GM12874 (cell line): ENCODE data around the gene ZCCHC24.
A peak's percentile ranks its signal among the peaks of the same experiment; 100 is the strongest.

Source experiments
- CTCF ChIP-seq: IDR thresholded peaks from 2 replicates; pipeline ENCODE4 v1.5.1; 2011; ENCODE audit warnings: low read depth, mild to moderate bottlenecking, control low read depth, low read length, moderate library complexity; ENCODE audit not compliant: insufficient read depth

Gene ZCCHC24

GRCh38 chr10:79392020-79392398, 53.4 kb downstream of the ZCCHC24 start:
- no peak for TF ChIP-seq CTCF

DNA sequence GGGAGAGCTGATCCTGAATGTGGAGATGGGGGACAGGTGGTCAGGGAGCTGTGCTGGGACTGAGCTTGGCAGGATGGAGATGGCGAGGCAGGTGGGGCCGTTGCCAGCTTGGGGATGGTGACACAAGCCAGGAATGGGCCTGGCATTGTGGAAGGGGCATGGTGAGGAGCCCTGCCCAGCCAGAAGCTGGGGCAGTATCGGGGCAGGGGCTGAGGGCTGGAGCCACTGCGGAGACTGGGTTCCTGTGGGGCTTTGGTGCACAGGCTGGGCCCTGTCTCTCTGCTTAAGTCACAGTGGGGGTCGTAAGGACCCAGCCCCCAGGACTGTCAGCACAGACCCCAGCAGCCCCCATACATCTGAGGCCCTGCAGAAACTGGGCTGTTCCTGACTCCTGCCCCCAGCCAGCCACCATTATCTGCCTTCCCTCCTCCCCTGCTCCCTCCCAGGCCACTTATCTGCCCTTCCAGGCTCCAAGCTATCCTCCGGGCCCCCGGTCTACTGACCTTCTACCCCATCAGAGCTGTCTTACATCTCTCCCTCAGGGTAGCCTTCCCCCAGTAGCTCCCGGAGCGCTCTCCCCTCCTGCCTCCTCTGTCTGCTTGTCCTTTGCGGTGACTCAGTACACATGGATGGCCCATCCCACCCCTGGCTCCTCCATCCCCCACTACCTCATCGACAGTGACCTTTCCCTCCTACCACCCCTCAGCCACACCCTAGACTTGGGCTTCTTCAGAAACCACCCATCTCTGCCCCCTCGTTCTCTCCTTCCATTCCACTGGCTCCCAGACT, 54.0 kb downstream of the ZCCHC24 start:
- TF ChIP-seq CTCF: no peak

DNA sequence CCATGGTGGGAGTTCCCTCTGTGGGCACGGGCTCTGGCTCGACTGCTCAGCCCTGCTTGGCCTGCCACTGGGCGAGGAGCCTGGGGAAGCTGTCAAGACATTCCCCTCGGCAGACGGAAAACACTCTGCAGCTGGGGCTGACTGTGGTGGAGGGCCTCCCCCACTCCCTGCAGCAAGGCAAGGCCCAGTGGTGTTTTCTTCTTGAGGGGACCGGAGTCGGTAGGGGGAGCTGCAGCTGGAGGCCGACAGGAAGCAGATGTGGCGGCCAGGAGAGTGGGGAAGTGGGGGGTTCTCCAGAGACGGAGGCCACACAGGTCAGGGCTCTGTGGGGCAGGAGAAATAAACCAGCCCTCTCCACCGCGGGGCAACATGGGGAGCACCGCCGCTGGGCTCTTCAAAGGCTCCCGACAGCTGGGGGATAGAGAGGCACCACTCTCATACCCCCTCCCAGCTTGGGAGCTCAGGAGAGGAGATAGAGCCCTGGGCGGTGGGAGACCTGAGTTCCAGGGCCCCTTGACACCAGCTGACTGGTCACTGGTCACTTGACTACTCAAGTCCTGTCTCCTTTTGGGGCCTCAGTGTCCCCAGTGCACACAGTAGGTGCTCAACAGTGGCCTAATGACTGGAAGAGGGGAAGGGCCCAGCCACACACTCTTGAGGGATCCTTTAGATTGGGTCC, 54.7 kb downstream of the ZCCHC24 start:
- peak; percentile 32 for TF ChIP-seq CTCF

DNA sequence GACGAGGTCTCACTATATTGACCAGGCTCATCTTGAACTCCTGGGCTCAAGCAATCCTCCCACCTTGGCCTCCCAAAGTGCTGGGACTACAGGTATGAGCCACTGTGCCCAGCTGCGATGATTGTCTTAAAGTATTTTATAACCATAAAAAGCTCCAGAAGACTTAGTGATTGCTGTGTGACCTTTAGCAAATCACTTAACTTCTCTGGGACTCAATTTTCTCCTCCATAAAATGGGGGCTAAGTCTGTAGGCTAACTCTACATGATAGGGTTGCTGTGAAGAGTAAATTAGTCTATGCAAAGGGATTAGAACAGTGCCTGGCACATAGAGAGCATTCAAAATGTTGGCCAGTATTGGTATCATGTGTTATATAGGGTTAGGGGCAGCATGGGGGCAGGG, 55.4 kb downstream of the ZCCHC24 start:
- no peak for TF ChIP-seq CTCF

GRCh38 chr10:79387974-79388850, 57.2 kb downstream of the ZCCHC24 start:
- TF ChIP-seq CTCF: no peak

DNA sequence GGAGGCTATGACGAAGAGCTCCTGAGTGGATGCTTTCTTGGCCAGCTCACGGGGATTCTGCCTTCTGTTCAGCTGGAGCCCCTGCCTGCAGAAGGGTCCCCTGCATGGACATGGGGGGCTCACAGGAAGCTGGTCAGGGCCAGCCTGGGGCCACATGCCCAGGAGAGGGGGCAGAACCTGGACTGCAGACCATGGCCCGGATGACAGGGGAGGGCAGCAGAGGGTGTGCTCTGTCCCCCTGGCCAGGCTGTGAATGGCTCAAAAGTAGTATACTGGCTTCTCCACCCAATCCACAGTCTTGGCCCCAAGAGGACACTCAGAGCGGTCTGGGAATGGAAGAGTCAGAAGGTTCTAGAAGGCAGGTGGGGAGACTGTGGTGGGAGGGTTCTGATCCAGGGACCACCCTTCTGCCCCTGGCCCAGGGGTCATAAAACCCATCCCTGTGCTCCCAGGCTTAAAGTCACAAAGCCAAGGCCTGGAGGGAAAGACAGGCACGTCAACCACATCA, 57.9 kb downstream of the ZCCHC24 start:
- TF ChIP-seq CTCF: no peak
